SU-DHL-6 (cell line): ENCODE data around the gene SMARCAL1.

ENCODE experiments used
- H2AFZ ChIP-seq: fragments of 200-600 bp; sonication (generic); 2 replicates; pipeline ENCODE4 v1.6.1; 2014; ENCODE audit warnings: low read depth, mild to moderate bottlenecking, moderate library complexity, mixed read lengths, antibody characterized with exemption, low read length; ENCODE audit not compliant: severe bottlenecking
- H3F3A ChIP-seq: fragments of 200-600 bp; shearing (Covaris generic); 2 replicates; pipeline ENCODE4 v1.6.0; 2016; ENCODE audit warnings: antibody characterized with exemption, mild to moderate bottlenecking; ENCODE audit not compliant: insufficient read depth
- H3K27ac ChIP-seq: fragments of 200-600 bp; sonication (generic); 2 replicates; pipeline ENCODE4 v1.5.1; 2016; ENCODE audit warnings: low read depth, mild to moderate bottlenecking, low read length, moderate library complexity, mixed read lengths
- H3K27me3 ChIP-seq: fragments of 200-600 bp; sonication (generic), shearing (Covaris generic); 2 replicates; pipeline ENCODE4 v1.6.0; 2014; ENCODE audit warnings: mild to moderate bottlenecking, low read length
- H3K36me3 ChIP-seq: fragments of 200-600 bp; sonication (generic); 2 replicates; pipeline ENCODE4 v1.6.1; 2014; ENCODE audit warnings: mild to moderate bottlenecking, low read length, mixed read lengths
- H3K4me2 ChIP-seq: fragments of 300-600, 200-600 bp; shearing (Covaris generic), sonication (generic); 2 replicates; pipeline ENCODE4 v1.6.0; 2014; ENCODE audit warnings: low read length, low read depth, mild to moderate bottlenecking; ENCODE audit not compliant: poor library complexity, severe bottlenecking
- H3K4me3 ChIP-seq: fragments of 200-600 bp; sonication (generic); 2 replicates; pipeline ENCODE4 v1.5.1; 2014; ENCODE audit warnings: antibody characterized with exemption, low read length, mild to moderate bottlenecking, mixed read lengths; ENCODE audit not compliant: insufficient read depth, poor library complexity, severe bottlenecking
- H3K79me2 ChIP-seq: fragments of 200-600 bp; sonication (generic); 2 replicates; pipeline ENCODE4 v1.6.1; 2014; ENCODE audit warnings: mild to moderate bottlenecking, low read length, moderate library complexity; ENCODE audit not compliant: insufficient read depth
- H3K9ac ChIP-seq: fragments of 200-600 bp; sonication (generic); 2 replicates; pipeline ENCODE4 v1.7.0; 2014; ENCODE audit warnings: mild to moderate bottlenecking, low read length
- H3K9me2 ChIP-seq: fragments of 200-600 bp; sonication (generic); replicated peaks from 2 replicates; pipeline ENCODE4 v1.6.1; 2014; ENCODE audit warnings: low read length; ENCODE audit not compliant: insufficient read depth
- H3K9me3 ChIP-seq: fragments of 200-600 bp; sonication (generic); 2 replicates; pipeline ENCODE4 v1.6.1; 2014; ENCODE audit warnings: low read length, mixed read lengths; ENCODE audit not compliant: insufficient read depth
- H4K20me1 ChIP-seq: fragments of 200-600 bp; sonication (generic); 2 replicates; pipeline ENCODE4 v1.6.1; 2014; ENCODE audit warnings: low read depth, mild to moderate bottlenecking, antibody characterized with exemption, low read length, moderate library complexity, mixed read lengths
- CTCF ChIP-seq: fragments of 200-600 bp; sonication (generic); IDR thresholded peaks from one replicate; pipeline ENCODE4 v1.5.1; 2017; ENCODE audit warnings: antibody characterized with exemption, mild to moderate bottlenecking, low read length, moderate library complexity; ENCODE audit not compliant: insufficient read depth, poor library complexity, severe bottlenecking
- EZH2phosphoT487 ChIP-seq: fragments of 200-600 bp; sonication (generic), shearing (Covaris generic); conservative IDR thresholded peaks from 2 replicates; pipeline ENCODE4 v1.6.1; 2018; ENCODE audit warnings: mild to moderate bottlenecking, antibody characterized with exemption, low read length, moderate library complexity, mixed read lengths

The SMARCAL1 gene

DNA sequence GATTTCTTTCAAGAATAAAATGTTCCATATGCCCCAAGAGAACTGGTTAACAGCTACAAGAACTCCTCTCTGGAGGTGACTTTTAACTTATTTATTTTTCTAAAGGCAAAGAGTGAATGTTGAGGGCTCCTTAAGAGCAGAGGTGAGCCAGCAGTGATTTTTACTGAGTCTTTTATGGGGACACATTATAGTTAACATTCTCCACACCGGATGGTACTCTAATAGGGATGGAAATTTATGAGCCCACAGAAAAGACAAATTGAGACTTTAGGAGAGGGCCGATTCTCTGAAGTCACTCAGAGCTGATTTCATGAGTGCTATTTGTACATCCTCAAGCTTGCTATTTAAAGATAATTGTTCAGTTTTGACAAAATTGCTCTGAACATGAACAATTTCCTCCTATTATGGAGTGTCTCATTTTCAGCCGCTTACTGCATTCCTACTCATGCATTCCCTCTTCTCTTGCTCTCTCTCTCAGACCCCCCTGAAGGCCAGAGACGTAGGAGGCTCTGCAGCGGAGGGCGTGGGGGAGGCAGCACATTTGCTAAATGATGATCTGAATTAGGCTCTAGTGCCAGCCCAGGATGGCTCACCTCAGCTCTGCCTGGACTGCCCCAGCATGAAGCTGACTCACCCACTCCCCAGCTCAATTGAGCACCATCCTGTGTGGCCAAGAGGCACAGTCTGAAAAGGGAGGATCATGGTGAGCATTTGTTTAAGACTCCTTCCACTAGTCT lies 80.5 kb downstream of the SMARCAL1 start:
- Histone ChIP-seq H3K36me3 (no peaks in the 10 kb centered on the region), H3K9me3 (no peaks in the 10 kb centered on the region), H2AFZ (no peak overlapping the region), H3F3A (no peaks in the 10 kb centered on the region), H3K9ac (no peak overlapping the region), H3K79me2 (no peaks in the 10 kb centered on the region), H3K27me3 (no peaks in the 10 kb centered on the region), H3K27ac (no peak overlapping the region), H3K9me2 (no peaks in the 10 kb centered on the region), H3K4me3 (no peak overlapping the region), H4K20me1 (no peaks in the 10 kb centered on the region), H3K4me2 (no peak overlapping the region)
- TF ChIP-seq CTCF (no peak), EZH2phosphoT487 (no peak)

DNA sequence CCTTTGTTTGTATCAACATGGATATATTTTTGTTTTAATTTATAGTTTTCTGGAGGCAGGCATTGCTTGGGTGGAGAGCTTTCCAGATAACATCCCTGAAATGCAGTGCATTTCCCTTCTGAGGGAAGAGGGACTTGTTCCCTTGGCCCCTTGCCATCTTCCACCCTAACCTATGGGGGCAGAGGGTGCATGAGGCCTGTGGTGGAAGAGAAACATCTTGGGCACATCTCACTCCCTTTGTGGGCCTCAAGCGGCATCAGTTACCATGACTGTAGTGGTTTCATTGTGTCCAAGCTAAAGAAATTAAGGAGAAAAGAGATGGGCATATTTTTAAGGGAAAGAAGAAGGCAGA lies 81.0 kb downstream of the SMARCAL1 start:
- Histone ChIP-seq H2AFZ (no peak overlapping the region), H3K4me2 (no peak overlapping the region), H3K9me2 (no peaks in the 10 kb centered on the region), H3K27me3 (no peaks in the 10 kb centered on the region), H3F3A (no peaks in the 10 kb centered on the region), H4K20me1 (no peaks in the 10 kb centered on the region), H3K36me3 (no peaks in the 10 kb centered on the region), H3K27ac (no peak overlapping the region), H3K79me2 (no peaks in the 10 kb centered on the region), H3K4me3 (no peak overlapping the region), H3K9me3 (no peaks in the 10 kb centered on the region), H3K9ac (no peak overlapping the region)
- TF ChIP-seq CTCF (no peak), EZH2phosphoT487 (no peak)

GRCh38 chr2:216495656-216496055 lies 83.4 kb downstream of the SMARCAL1 start:
- Histone ChIP-seq H3K9ac (no peak overlapping the region), H3K27ac (no peak overlapping the region), H4K20me1 (peaks cover 6% of the 10 kb centered on the region; the same call in 1 of the 2 replicates), H2AFZ (no peak overlapping the region), H3K9me3 (no peaks in the 10 kb centered on the region), H3K9me2 (no peaks in the 10 kb centered on the region), H3F3A (peaks cover 15% of the 10 kb centered on the region), H3K36me3 (peaks cover 18% of the 10 kb centered on the region), H3K27me3 (no peaks in the 10 kb centered on the region), H3K4me2 (no peak overlapping the region), H3K4me3 (no peak overlapping the region), H3K79me2 (peaks cover 20% of the 10 kb centered on the region)
- TF ChIP-seq CTCF (no peak), EZH2phosphoT487 (no peak)
